Hematopoietic multipotent progenitor cell treated with erythropoietin and hydrocortisone succinate and interleukin-3 and kit ligand, for 4 days (in vitro differentiated cells): Measurements from ENCODE around the gene SYT7.

Experiments
- DNase-seq: peaks from one replicate; pipeline ENCODE4 v3.0.0-alpha.2; 2015

The SYT7 gene

GRCh38 chr11:61513143-61513765 is 67.6 kb downstream of the SYT7 start:
- no peak for DNase-seq

- no peak for DNase-seq
Observed at GRCh38 chr11:61512435-61512834, 68.4 kb downstream of the SYT7 start.

DNA sequence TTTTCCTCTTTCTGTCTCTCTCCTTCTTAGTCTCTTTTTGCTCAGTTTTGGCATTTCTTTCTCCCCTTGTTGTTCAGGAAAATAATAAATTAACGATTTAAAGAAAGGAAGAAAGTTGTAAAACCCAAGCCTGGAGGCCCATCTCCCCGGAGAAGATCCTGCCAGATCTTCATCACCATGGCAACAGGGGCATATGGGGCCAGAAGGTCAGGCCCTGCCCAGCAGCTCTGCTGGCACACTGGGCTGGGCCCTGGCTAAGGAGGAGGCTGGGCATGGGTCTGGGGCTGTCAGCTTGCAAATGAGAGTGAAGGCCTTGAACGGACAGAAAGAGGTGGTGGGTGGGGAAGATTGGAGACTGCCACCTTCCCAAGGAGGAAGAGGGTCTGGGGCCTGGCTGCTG is 69.5 kb downstream of the SYT7 start:
- DNase-seq: no peak

DNA sequence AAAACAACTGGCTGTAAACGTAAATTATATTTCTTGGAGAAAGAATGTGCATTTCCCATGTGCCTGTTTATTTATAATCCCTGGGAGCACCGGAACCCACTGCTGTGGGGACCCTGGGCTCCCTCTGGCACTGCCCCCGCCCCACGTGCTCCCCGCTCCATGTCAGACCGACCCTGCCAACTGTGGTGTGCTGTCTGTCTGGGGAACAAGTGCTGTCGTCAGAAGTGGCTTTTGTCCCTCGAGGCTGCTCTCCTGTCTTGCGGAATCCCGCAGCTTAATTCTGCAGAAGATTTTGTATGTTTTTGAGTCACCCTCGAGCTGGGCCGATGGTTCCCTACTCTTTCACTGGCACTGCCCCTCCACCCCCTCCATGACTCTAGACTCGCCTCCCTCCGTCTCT is 69.9 kb downstream of the SYT7 start:
- DNase-seq: no peak

DNA sequence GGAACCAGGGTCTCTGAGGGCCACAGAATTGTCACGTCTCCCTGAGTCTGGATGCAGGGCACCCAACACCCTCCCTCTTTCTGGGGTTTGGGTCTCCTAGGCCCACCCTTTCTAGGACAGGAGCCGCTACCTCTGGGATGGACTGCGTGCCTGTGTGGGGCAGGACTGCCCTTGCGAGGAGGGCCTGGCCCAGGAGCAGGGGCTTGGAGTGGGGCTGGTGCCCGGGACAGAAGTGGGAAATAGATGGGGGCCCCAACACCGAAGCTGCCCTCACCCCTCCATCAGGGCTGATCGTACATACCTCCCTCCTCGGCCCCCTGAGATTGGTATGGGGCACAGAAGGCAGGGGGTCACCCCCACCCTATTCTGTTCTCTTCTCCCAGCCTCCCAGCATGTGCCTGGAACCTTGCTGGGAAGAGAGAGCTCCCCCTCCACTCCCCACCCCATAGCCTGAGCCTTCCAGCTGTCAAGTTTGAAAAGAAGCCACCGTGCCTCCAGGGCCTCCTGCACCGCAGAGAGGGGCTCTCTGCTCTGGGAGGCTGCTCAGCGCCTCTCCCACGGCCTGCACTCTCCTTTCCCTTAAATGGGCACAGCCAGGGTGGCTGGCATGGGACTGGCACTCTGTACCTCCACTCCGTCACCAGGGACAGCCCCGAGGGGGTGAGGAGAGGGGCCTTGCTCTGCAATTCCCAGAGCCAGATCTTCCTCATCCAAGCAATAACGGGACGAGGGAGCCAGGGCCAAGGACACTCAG is 70.5 kb downstream of the SYT7 start:
- no peak for DNase-seq

DNA sequence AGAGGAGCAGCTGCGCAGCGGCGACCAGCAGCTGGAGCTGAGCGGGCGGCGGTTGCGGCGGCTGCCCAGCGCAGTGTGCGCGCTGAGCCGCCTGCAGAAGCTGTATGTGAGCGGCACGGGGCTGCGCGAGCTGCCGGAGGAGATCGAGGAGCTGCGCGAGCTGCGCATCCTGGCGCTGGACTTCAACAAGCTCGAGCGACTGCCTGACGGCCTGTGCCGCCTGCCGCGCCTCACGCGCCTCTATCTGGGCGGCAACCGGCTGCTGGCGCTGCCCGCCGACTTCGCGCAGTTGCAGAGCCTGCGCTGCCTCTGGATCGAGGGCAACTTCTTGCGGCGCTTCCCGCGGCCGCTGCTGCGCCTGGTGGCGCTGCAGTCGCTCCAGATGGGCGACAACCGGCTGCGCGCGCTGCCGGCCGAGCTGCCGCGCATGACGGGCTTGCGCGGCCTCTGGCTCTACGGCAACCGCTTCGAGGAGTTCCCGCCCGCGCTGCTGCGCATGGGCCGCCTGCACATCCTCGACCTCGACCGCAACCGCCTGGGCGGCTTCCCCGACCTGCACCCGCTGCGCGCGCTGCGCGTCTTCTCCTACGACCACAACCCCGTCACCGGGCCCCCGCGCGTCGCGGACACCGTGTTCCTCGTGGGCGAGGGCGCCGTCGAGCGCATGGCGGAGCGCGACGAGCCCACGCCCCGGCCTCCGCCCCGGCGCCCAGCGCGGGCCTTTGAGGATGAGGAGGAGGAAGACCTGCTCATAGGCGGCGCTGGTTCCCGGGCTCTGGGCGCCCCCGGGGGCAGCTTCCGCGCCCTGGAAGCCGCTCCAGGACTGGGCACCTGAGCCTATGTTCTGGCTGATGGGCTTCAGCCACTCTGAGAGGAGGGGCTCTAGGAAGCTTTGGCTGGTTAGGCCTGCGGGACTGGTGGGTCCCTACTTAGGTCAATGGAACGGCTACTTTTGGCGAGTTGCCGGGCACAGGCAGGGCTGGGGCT is 71.5 kb downstream of the SYT7 start:
- DNase-seq: peak; percentile 94

GRCh38 chr11:61507962-61508861 is 72.7 kb downstream of the SYT7 start, which contains the start of gene LRRC10B:
TSS of gene LRRC10B (plus strand) at chr11:61508749. CDS start at chr11:61508999, 250 bp downstream.
- peak; percentile 59 for DNase-seq

- no peak for DNase-seq
Observed at GRCh38 chr11:61507012-61507768, 73.7 kb downstream of the SYT7 start.

DNA sequence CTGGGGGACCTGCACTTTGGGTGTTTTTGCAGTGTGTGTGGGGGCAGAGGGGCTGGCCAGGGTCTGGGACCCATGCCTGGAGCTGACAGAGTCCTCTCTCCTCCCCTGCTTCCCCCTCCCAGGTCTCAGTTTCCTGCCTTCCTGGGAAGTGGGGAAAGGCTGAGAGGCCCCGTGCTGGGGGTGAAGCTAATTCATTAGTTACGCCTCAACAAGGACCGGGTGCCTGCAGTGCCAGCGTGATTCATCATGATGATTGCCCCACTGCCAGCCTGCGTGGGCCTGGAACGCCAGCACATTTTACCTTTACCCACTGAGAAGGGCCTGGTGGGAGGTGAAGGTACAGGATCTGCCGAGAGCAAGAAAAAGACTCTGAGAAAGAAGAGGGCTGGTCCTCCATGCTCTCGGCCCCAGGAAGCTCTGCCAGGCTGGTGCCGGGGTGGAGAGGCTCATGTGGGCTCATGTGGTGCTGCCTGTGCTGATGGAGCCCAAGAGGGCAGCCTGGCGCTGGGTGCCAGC is 75.2 kb downstream of the SYT7 start:
- DNase-seq: no peak

- no peak for DNase-seq
Observed at GRCh38 chr11:61505106-61505505, 75.8 kb downstream of the SYT7 start.

DNA sequence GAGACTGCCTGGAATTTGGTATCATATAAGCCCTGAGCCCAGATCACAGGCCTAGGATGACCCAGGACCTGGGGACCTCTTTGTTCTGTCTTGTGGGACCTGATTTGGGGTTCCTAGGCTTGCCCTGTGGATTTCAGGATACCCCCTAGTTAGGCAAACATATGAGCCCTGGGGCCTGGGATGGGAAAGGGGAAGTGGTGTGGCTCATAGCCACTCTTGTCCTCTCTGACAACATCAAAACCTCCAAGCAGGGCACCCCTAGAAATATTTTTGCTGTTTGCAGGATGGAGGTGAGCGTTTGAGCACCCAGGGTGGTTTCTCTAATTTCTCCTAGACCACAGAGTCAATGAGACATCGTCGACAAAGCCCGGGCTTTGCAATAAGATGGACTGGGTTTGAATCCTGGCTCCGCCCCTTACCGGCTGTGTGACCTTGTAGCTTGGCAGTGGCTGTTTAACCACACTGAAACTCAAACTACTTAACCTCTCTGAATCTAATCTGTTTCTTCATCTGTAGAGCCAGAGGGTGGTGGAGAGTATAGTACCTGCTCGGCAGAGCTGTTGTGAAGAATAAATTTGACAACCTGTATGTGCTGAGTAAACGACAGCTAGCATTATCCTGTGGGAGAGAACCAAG is 77.6 kb downstream of the SYT7 start:
- DNase-seq: peak; percentile 16

DNA sequence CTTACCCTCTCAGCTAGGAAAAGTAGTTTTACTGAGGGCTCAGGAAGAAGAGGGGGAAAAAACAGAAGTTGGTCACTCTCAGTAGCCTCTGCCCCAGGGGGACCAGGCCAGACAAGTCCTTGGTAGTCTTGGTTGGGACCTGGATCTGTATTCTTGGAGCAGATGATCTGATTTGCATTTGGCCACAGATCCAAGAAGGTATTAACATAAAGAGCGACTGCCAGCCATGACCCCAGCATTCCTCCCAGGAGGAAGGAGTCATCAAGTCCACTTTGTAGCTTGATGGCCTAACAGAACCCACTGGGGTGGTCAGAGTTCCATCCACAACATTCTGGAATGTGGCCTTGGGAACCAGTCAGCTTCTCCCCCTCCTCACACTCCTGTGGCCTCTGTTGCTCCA is 78.4 kb downstream of the SYT7 start:
- no peak for DNase-seq

DNA sequence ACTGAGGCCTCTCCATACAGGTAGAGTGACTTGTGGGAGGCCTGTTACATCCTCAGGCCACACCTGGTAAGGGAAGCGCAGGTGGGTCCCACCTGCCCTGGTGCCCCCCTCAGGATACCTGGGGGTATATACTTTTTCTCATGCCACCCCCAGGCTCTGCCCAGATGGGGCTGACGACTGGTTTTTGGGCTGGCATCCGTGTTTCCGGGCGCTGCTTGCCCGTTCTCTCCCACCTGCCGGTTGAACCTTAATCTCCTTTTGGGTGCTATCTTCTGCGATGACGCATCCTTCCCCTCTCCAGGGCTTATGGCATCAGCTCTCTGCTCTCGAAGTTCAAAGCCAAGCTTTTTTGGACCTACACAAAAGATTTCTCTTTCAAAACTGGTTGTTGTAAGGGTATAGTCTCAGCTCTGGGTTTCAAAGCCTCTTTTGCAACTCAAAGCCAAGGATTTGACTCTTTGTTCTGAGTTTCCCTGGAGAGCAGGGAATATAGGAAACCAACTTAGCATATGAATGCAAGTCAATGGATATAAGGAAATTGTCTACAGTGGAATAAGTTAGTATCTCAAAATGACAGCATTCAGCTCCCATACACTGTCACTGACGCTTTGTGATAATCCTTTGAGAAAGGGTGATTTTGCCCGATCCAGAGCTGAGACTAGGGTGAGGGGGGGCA is 80.9 kb downstream of the SYT7 start:
- no peak for DNase-seq

- no peak for DNase-seq
Observed at GRCh38 chr11:61498767-61499341, 82.0 kb downstream of the SYT7 start.

DNA sequence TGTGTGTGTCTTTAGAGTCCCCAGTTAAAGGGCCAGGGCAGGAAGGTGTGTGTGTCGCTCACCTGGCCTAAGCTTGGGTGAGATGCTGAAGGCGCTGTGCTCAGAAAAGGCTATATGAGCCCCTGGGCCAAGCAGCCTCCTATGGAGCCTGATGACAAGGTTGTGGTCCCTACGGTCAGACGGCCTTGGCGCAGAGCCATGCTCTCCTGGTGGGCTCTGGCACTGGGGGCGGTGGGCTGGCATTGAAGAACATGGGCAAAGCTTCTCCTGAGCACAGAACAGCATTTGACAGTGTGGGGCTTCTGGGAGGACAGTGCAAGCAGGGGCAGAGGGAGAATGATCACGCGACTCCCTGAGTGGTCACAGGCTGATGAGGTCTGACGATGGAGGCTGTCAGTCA is 83.0 kb downstream of the SYT7 start:
- DNase-seq: no peak

GRCh38 chr11:61497473-61497872 is 83.4 kb downstream of the SYT7 start:
- no peak for DNase-seq

DNA sequence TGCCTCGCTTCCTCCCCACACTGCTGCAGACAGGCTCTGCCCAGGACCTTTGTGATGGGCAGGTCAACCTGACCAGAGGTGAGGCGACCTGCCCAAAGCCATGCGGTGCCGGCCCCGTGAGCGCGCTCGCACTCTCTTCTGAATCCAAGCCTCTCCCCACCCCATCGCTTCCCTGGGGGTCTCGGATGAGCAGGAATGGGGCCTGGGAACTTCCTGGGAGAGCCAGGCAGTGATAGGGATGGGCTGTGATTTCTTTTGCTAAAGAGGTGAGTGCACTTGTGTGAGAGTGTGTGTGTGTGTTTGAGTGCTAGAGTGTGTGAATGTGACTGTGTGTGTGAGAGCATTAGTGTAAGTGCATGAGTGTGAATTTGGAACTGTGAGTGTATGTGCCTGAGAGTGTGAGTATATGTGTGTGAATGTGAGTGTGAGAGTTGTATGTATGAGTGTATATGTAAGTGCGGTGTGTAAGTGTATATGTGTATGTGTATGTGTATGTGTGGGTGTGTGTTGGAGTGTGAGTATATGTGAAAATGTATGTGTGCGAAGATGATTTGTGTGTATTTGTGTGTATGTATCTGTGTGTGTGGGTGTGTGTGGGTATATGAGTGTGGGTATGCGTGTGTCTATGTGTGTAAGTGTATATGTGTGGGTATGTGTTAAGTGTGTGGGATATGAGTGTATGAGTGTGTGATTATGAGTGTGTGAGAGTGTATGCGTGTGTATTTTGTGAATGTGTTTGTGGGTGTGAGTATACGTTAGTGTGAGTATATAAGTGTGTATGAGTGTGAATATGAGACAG is 84.1 kb downstream of the SYT7 start:
- no peak for DNase-seq

DNA sequence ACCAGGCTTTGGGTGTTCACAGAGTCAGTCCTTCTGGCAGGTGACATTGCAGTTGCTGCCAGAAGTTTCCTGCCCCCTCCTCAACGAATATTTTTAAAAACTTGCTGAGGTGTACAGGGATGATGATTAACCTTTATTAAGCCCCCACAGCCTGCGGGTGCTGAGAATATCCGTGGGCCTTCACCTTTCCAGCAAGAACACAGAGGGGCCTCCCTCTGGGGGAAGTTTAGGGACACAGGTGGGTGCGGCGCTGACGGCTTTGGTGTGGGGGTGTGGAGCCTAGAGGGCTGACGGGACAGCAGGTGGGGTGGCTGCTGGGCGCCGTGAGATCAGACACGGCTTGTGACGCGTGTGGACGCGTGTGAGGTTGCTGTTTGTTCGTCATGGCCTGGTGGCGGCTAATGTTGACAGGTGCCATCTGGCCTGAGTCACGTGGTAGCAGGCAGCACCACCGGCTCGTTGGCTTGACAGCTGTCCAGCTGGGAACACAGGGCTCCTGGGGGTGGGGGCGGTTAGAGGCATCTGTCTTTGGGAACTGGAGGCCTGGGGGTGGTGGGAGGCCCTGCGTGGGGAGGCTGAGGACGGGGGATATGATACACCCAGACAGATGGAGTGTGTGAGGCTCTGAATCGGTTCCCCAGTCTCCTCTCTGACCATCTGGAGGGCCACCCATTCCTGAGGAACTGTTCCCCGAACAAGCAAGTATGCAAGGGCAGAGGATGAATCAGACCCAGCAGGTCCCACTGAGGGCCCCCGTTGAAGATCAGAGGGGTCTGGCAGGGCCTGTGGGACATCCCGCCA is 84.9 kb downstream of the SYT7 start:
- no peak for DNase-seq
